Measurements from ENCODE around the gene NGB. TPM values are rescaled to one million over a fixed set of nuclear protein-coding genes. Genes with fewer than 3 reads are reported as not detected.

The NGB gene
- total and polyA plus RNA-seq, 2 donors (not counting 3 experiments of a cell fraction or from before 2014, with no cell fraction given): not detected

DNA sequence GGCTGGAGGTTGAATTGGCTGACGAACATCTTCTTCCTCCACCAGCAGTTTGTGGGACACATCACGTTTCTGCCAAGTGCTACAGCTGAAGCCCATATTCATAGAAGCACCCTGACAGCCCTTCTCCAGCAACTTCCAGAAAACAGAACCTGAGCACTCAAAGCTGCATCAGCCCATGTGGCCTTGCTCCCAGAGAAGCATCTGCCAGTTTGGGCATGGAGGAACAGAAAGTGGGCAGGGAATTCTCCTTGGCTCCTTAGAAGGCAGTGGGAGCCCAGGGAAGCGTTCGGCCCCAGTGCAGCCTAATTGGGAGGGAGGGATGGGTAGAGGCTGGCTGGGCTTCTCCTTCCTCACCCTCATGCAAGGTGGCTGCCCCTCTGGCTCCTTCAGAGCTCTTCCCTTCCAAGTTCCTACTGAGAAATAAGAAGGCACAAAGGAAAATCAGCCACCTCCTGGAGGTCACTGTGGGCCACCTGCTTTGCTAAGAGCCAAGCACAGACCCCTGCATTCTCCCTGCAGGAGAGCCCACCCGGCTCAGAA lies 4.1 kb upstream of the NGB start:
- CTCF ChIA-PET: no interaction called here
- Histone ChIP-seq H4K20me1 (replicated peaks; ENCODE audit: control insufficient read depth, extremely low read depth, insufficient read depth, low read length) (no peaks in the 10 kb centered on the region), H3K79me2 (ENCODE audit: control insufficient read depth, insufficient read depth, low read length) (no peaks in the 10 kb centered on the region), H2AFZ (ENCODE audit: low read depth, low read length) (no peak overlapping the region), H3K9ac (replicated peaks; ENCODE audit: extremely low read depth, insufficient read depth, low read length) (no peak overlapping the region), H3K4me1 (ENCODE audit: control insufficient read depth, extremely low read depth, insufficient read depth, low read length) (no peaks in the 10 kb centered on the region), H3K36me3 (ENCODE audit: control insufficient read depth in 2 of 2, extremely low read depth in 1 of 2, insufficient read depth in 2 of 2, low read length in 2 of 2) (peaks cover 4 to 7% of the 10 kb centered on the region in 2 experiments), H3K9me1 (replicated peaks; ENCODE audit: control insufficient read depth, extremely low read depth, insufficient read depth, low read length) (no peaks in the 10 kb centered on the region), H3K4me3 (replicated peaks in 1 of 3; ENCODE audit: insufficient read depth in 1 of 3, low read depth in 1 of 3, low read length in 3 of 3) (no peak overlapping the region), H3K27me3 (ENCODE audit: control insufficient read depth in 2 of 2, insufficient read depth in 2 of 2, low read length in 2 of 2) (peaks cover 11 to 15% of the 10 kb centered on the region in 2 experiments), H3K4me2 (ENCODE audit: insufficient read depth, low read length) (no peak overlapping the region), H3K9me3 (replicated peaks; ENCODE audit: control insufficient read depth, insufficient read depth, low read length) (no peaks in the 10 kb centered on the region), H3K27ac (ENCODE audit: insufficient read depth, low read depth, low read length) (no peak overlapping the region)
- no peak for TF ChIP-seq FOS (IDR thresholded peaks at IDR 0.05; ENCODE audit: borderline replicate concordance, insufficient read depth, low read length)
- TF ChIP-seq MYC (IDR thresholded peaks at IDR 0.05; ENCODE audit: low read depth, low read length): no peak
- no peak for TF ChIP-seq EZH2 (IDR thresholded peaks at IDR 0.05; ENCODE audit: borderline replicate concordance, low read depth, low read length, severe bottlenecking)
- no peak for TF ChIP-seq POLR2A (IDR thresholded peaks at IDR 0.05; ENCODE audit: low read depth, low read length)
- TF ChIP-seq JUN (IDR thresholded peaks at IDR 0.05; ENCODE audit: borderline replicate concordance, insufficient read depth, insufficient read length, low read depth): no peak
- TF ChIP-seq, protein P1, sequence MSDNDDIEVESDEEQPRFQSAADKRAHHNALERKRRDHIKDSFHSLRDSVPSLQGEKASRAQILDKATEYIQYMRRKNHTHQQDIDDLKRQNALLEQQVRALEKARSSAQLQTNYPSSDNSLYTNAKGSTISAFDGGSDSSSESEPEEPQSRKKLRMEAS (IDR thresholded peaks at IDR 0.05; ENCODE audit: insufficient read depth, insufficient read length): no peak
- TF ChIP-seq CTCF (IDR thresholded peaks at IDR 0.05; ENCODE audit: extremely low read depth in 1 of 2, insufficient read depth in 1 of 2, low read depth in 1 of 2, low read length in 2 of 2): no peak
- no peak for TF ChIP-seq GATA2 (IDR thresholded peaks at IDR 0.05; ENCODE audit: insufficient read depth, insufficient read length, low read depth, low read length)
- no peak for TF ChIP-seq POLR2AphosphoS5 (IDR thresholded peaks at IDR 0.05; ENCODE audit: insufficient read depth, low read depth, low read length)
- POLR2A ChIA-PET: no interaction called here
- intact Hi-C loops (cut with micrococcal nuclease) (no loop called here), dilution Hi-C loops (cut with MboI; ENCODE audit: extremely low pct_ligation_motif_present, low sequenced_read_pairs) (no loop called here)
- BruUV-seq (replicated peaks): TSS peak; percentile 31
- no peak for DNase-seq (ENCODE audit: low read depth, low spot score)
- FAIRE-seq: no peak
